ENCODE measurements around the gene ECM2.

The ECM2 gene

GRCh38 chr9:92562461-92562967, 26.7 kb upstream of the ECM2 start:
- DNase-seq (ENCODE audit: low read depth), result no peak
- no peak overlapping the region for H3K4me3 ChIP-seq (ENCODE audit: low read length)
- TF ChIP-seq CTCF (IDR thresholded peaks at IDR 0.05; ENCODE audit: insufficient read depth, low read depth, low read length, missing control alignments), result no peak

GRCh38 chr9:92561374-92562330, 25.9 kb upstream of the ECM2 start:
- H3K4me3 ChIP-seq (ENCODE audit: low read length), result no peak overlapping the region
- peak; percentile 15 for DNase-seq (ENCODE audit: low read depth)
- TF ChIP-seq CTCF (IDR thresholded peaks at IDR 0.05; ENCODE audit: insufficient read depth, low read depth, low read length, missing control alignments), result no peak

GRCh38 chr9:92558612-92559374, 23.0 kb upstream of the ECM2 start:
- no peak for TF ChIP-seq CTCF (IDR thresholded peaks at IDR 0.05; ENCODE audit: insufficient read depth, low read depth, low read length, missing control alignments)
- DNase-seq (ENCODE audit: low read depth), result peak; percentile 17

GRCh38 chr9:92550765-92551164, 15.0 kb upstream of the ECM2 start:
- H3K4me3 ChIP-seq (ENCODE audit: low read length), result no peak overlapping the region
- TF ChIP-seq CTCF (IDR thresholded peaks at IDR 0.05; ENCODE audit: insufficient read depth, low read depth, low read length, missing control alignments), result no peak
- no peak for DNase-seq (ENCODE audit: low read depth)

More at GRCh38 chr9:92558612-92559374, 23.0 kb upstream of the ECM2 start:
- H3K4me3 ChIP-seq (ENCODE audit: low read length), result no peak overlapping the region

- DNase-seq (ENCODE audit: low read depth), result no peak
- no peak for TF ChIP-seq CTCF (IDR thresholded peaks at IDR 0.05; ENCODE audit: insufficient read depth, low read depth, low read length, missing control alignments)
- no peak overlapping the region for H3K4me3 ChIP-seq (ENCODE audit: low read length)
Observed at GRCh38 chr9:92547356-92547755, 11.6 kb upstream of the ECM2 start.

- H3K4me3 ChIP-seq (ENCODE audit: low read length), result no peak overlapping the region
- no peak for DNase-seq (ENCODE audit: low read depth)
- TF ChIP-seq CTCF (IDR thresholded peaks at IDR 0.05; ENCODE audit: insufficient read depth, low read depth, low read length, missing control alignments), result no peak
Observed at GRCh38 chr9:92545002-92545510, 9.3 kb upstream of the ECM2 start.
